Keratinocyte (primary cell): ENCODE results near the gene BRI3BP. TPM values are rescaled to one million over a fixed set of nuclear protein-coding genes. Genes with fewer than 3 reads are reported as not detected.

Source experiments
- DNase-seq: peaks from one replicate; pipeline ENCODE4 v3.0.0-alpha.2; 2011; ENCODE audit warnings: low read depth, missing footprints, low spot score
- FAIRE-seq: peaks from 2 replicates; lab custom pipeline; 2011; peaks lifted over from hg19 to GRCh38; lab: Jason Lieb, UNC
- H2AFZ ChIP-seq: 2 replicates; pipeline ENCODE4 v1.6.0; 2012; ENCODE audit warnings: low read length, control low read depth, inconsistent platforms; ENCODE audit not compliant: control insufficient read depth
- H3K27ac ChIP-seq: 2 replicates; pipeline ENCODE4 v1.5.1; 2011; ENCODE audit warnings: low read length; ENCODE audit not compliant: control insufficient read depth, insufficient read depth
- H3K27me3 ChIP-seq: 3 replicates; pipeline ENCODE4 v1.6.0; 2011; ENCODE audit warnings: low read length; ENCODE audit not compliant: control insufficient read depth, insufficient read depth; ENCODE audit errors: extremely low read depth
- H3K36me3 ChIP-seq, 2 experiments: 2 replicates in 1 of 2; 3 replicates in 1 of 2; pipeline ENCODE4 v1.5.1; 2011; ENCODE audit warnings: low read length in 2 of 2, mild to moderate bottlenecking in 1 of 2; ENCODE audit not compliant: control insufficient read depth in 2 of 2, insufficient read depth in 2 of 2; ENCODE audit errors: extremely low read depth in 1 of 2
- H3K4me1 ChIP-seq: 3 replicates; pipeline ENCODE4 v1.5.1; 2011; ENCODE audit warnings: low read length; ENCODE audit not compliant: control insufficient read depth, insufficient read depth; ENCODE audit errors: extremely low read depth
- H3K4me2 ChIP-seq: 3 replicates; pipeline ENCODE4 v1.6.0; 2011; ENCODE audit warnings: low read depth, low read length; ENCODE audit not compliant: control insufficient read depth, insufficient read depth; ENCODE audit errors: extremely low read depth
- H3K4me3 ChIP-seq, 3 experiments: fragments of 200-600 bp in 1 of 3; sonication (generic) in 1 of 3; 2 replicates in 2 of 3; 3 replicates in 1 of 3; pipeline ENCODE4 v1.5.1; 2011 to 2016; ENCODE audit warnings: low read length in 3 of 3, mild to moderate bottlenecking in 3 of 3, control low read depth in 2 of 3, inconsistent platforms in 1 of 3, low read depth in 1 of 3, mixed read lengths in 1 of 3, mixed run types in 1 of 3, moderate library complexity in 1 of 3; ENCODE audit not compliant: control insufficient read depth in 2 of 3, insufficient read depth in 2 of 3; ENCODE audit errors: extremely low read depth in 1 of 3
- H3K79me2 ChIP-seq: 2 replicates; pipeline ENCODE4 v1.6.0; 2012; ENCODE audit warnings: low read length; ENCODE audit not compliant: control insufficient read depth, insufficient read depth
- H3K9ac ChIP-seq: 3 replicates; pipeline ENCODE4 v1.6.0; 2011; ENCODE audit warnings: low read length; ENCODE audit not compliant: control insufficient read depth, insufficient read depth; ENCODE audit errors: extremely low read depth
- H3K9me1 ChIP-seq: 3 replicates; pipeline ENCODE4 v1.6.0; 2011; ENCODE audit warnings: low read length; ENCODE audit not compliant: control insufficient read depth, insufficient read depth; ENCODE audit errors: extremely low read depth
- H3K9me3 ChIP-seq: 2 replicates; pipeline ENCODE4 v1.5.1; 2012; ENCODE audit warnings: low read depth, low read length; ENCODE audit not compliant: control insufficient read depth
- H4K20me1 ChIP-seq: 3 replicates; pipeline ENCODE4 v1.6.0; 2011; ENCODE audit warnings: low read length; ENCODE audit not compliant: control insufficient read depth, insufficient read depth; ENCODE audit errors: extremely low read depth
- CTCF ChIP-seq, 3 experiments: IDR thresholded peaks in 1 of 3; conservative IDR thresholded peaks in 1 of 3; optimal IDR thresholded peaks in 1 of 3; 2 replicates in 2 of 3; 3 replicates in 1 of 3; pipeline versions ENCODE3 to v1.5.1; 2011; ENCODE audit warnings: low read length in 3 of 3, mild to moderate bottlenecking in 3 of 3, moderate library complexity in 2 of 3, control low read depth in 1 of 3, inconsistent platforms in 1 of 3; ENCODE audit not compliant: insufficient read depth in 2 of 3; ENCODE audit errors: extremely low read depth in 1 of 3
- EZH2 ChIP-seq: IDR thresholded peaks from one replicate; pipeline ENCODE4 v1.6.1; 2012; ENCODE audit warnings: inconsistent platforms, mild to moderate bottlenecking, low read length, moderate library complexity
- dilution Hi-C: fragments of 300-500 bp; cut with MboI; formaldehyde crosslinking; loops from one replicate; pipeline ENCODE4 v1.7.0; 2020; ENCODE audit warnings: low sequenced_read_pairs; ENCODE audit not compliant: extremely low pct_ligation_motif_present
- polyA plus RNA-seq, 5 experiments: library from polyadenylated mRNA; depleted of rRNA in 3 of 5; stranded (reverse) in 3 of 5; stranded (forward) in 1 of 5; unstranded in 1 of 5; fragments of >200 nt; gene quantifications; 1 replicate in 1 of 5; 2 replicates in 3 of 5; 3 replicates in 1 of 5; pipeline versions ENCODE4 v1.2.1 to v1.2.3, GENCODE V29; 2011 to 2012; ENCODE audit warnings: missing spikeins in 2 of 5, low read depth in 1 of 5, low replicate concordance in 1 of 5
- small RNA-seq, 3 experiments: library from RNA; depleted of rRNA; stranded (forward); fragments of <200 nt; gene quantifications; one replicate each; pipeline ENCODE3, GENCODE V24; 2012; ENCODE audit warnings: low read depth in 3 of 3, low replicate concordance in 1 of 3; ENCODE audit not compliant: insufficient read length in 3 of 3

BRI3BP gene
- polyA plus RNA-seq, 1 donor (not counting 4 experiments of a cell fraction or from before 2014, with no cell fraction given): 11.6 TPM

GRCh38 chr12:125079648-125080645 lies 86.5 kb downstream of the BRI3BP start:
- Histone ChIP-seq H3K79me2 (peaks cover 2% of the 10 kb centered on the region), H3K9ac (peak overlapping the region; percentile 74), H3K27me3 (no peaks in the 10 kb centered on the region), H3K9me3 (no peaks in the 10 kb centered on the region), H3K27ac (peak overlapping the region; percentile 91), H3K9me1 (no peaks in the 10 kb centered on the region), H4K20me1 (no peaks in the 10 kb centered on the region), H2AFZ (peak overlapping the region; percentile 8), H3K36me3 (peaks cover 21 to 25% of the 10 kb centered on the region in 2 experiments), H3K4me2 (peak overlapping the region; percentile 83), H3K4me1 (peaks cover 11% of the 10 kb centered on the region), H3K4me3 (peak overlapping the region in 2 of 3 experiments; percentile 25 to 46)
- DNase-seq: peak; percentile 30
- peak; percentile 88 for FAIRE-seq
- no peak for TF ChIP-seq CTCF (optimal IDR thresholded peaks at IDR 0.05 in 1 of 3, IDR thresholded peaks at IDR 0.05 in 1 of 3, conservative IDR thresholded peaks at IDR 0.05 in 1 of 3; ENCODE audit: extremely low read depth in 1 of 3, insufficient read depth in 2 of 3, low read length in 3 of 3)
- TF ChIP-seq EZH2: no peak
- dilution Hi-C loops: no loop called here

Small RNA genes within 50 kb of the gene (small RNA-seq; reads per million reads assigned to genes)
- gene AC122688.1: 0 reads per million in 3 experiments

Other genes starting within 250 kb of the BRI3BP start
- gene SCARB1, start 129.8 kb upstream of the BRI3BP start, polyA plus RNA-seq: 40.9 to 80.6 TPM (median 41.4 TPM) in 3 replicates
- gene UBC, start 79.0 kb upstream of the BRI3BP start, polyA plus RNA-seq: 2,363 to 3,215 TPM (median 2,781 TPM) in 3 replicates
- 6.6 to 12.7 TPM (median 7.7 TPM) in 3 replicates for gene DHX37, start 4.5 kb upstream of the BRI3BP start, polyA plus RNA-seq
- 23.9 to 37.8 TPM (median 27.0 TPM) in 3 replicates for gene AACS, start 71.8 kb downstream of the BRI3BP start, polyA plus RNA-seq
- gene TMEM132B, start 192.7 kb downstream of the BRI3BP start, polyA plus RNA-seq: 0.34 to 1.3 TPM (median 0.66 TPM) in 3 replicates